ENCODE data around the gene IMMP2L. TPM values are rescaled to one million over a fixed set of nuclear protein-coding genes. Genes with fewer than 3 reads are reported as not detected.
A peak's percentile ranks its signal among the peaks of the same experiment; 100 is the strongest.

The IMMP2L gene
- total and polyA plus RNA-seq, 2 donors (not counting 3 experiments of a cell fraction or from before 2014, with no cell fraction given) = 9.9 to 11.8 TPM

DNA sequence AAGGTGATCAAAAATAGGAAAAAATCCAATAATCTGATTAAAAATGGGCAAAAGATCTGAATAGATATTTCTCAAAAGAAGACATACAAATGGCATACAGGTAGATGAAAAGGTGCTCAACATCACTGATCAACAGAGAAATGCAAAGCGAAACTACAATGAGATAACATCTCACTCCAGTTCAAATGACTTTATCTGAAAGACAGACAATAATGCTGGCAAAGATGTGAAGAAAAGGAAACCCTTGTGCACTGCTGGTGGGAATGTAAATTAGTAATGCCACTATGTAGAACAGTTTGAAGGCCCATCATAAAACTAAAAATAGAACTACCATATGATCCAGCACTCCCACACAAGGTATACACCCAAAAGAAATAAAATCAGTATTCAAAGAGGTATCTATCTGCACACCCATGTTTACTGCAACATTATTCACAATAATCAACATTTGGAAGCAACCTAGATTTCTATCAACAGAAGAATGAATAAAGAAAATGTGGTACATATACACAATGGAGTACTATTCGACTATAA lies 386.3 kb downstream of the IMMP2L start:
- CTCF ChIA-PET = no interaction called here
- BruUV-seq (replicated peaks) = no TSS peak
- no peaks in the 10 kb centered on the region for H3K79me2 ChIP-seq (ENCODE audit: control insufficient read depth, insufficient read depth, low read length)
- H3K27ac ChIP-seq (ENCODE audit: insufficient read depth, low read depth, low read length) = no peak overlapping the region
- no peak overlapping the region for H3K4me2 ChIP-seq (ENCODE audit: insufficient read depth, low read length)
- no peaks in the 10 kb centered on the region for H3K9me1 ChIP-seq (replicated peaks; ENCODE audit: control insufficient read depth, extremely low read depth, insufficient read depth, low read length)
- H2AFZ ChIP-seq (ENCODE audit: low read depth, low read length) = no peak overlapping the region
- FAIRE-seq (peak; percentile 40), DNase-seq (ENCODE audit: low read depth, low spot score) (no peak)
- TF ChIP-seq POLR2AphosphoS5 (IDR thresholded peaks at IDR 0.05; ENCODE audit: insufficient read depth, low read depth, low read length) (no peak), GATA2 (IDR thresholded peaks at IDR 0.05; ENCODE audit: insufficient read depth, insufficient read length, low read depth, low read length) (no peak), JUN (IDR thresholded peaks at IDR 0.05; ENCODE audit: borderline replicate concordance, insufficient read depth, insufficient read length, low read depth) (no peak), POLR2A (IDR thresholded peaks at IDR 0.05; ENCODE audit: low read depth, low read length) (no peak), MYC (IDR thresholded peaks at IDR 0.05; ENCODE audit: low read depth, low read length) (no peak), EZH2 (IDR thresholded peaks at IDR 0.05; ENCODE audit: borderline replicate concordance, low read depth, low read length, severe bottlenecking) (no peak), FOS (IDR thresholded peaks at IDR 0.05; ENCODE audit: borderline replicate concordance, insufficient read depth, low read length) (no peak)
- TF ChIP-seq, protein P1, sequence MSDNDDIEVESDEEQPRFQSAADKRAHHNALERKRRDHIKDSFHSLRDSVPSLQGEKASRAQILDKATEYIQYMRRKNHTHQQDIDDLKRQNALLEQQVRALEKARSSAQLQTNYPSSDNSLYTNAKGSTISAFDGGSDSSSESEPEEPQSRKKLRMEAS (IDR thresholded peaks at IDR 0.05; ENCODE audit: insufficient read depth, insufficient read length) = no peak
- TF ChIP-seq, protein P2, sequence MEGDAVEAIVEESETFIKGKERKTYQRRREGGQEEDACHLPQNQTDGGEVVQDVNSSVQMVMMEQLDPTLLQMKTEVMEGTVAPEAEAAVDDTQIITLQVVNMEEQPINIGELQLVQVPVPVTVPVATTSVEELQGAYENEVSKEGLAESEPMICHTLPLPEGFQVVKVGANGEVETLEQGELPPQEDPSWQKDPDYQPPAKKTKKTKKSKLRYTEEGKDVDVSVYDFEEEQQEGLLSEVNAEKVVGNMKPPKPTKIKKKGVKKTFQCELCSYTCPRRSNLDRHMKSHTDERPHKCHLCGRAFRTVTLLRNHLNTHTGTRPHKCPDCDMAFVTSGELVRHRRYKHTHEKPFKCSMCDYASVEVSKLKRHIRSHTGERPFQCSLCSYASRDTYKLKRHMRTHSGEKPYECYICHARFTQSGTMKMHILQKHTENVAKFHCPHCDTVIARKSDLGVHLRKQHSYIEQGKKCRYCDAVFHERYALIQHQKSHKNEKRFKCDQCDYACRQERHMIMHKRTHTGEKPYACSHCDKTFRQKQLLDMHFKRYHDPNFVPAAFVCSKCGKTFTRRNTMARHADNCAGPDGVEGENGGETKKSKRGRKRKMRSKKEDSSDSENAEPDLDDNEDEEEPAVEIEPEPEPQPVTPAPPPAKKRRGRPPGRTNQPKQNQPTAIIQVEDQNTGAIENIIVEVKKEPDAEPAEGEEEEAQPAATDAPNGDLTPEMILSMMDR (IDR thresholded peaks at IDR 0.05; ENCODE audit: extremely low read depth in 1 of 2, insufficient read depth in 1 of 2, low read depth in 1 of 2, low read length in 2 of 2) = no peak
- POLR2A ChIA-PET = no interaction called here
- H3K27me3 ChIP-seq (ENCODE audit: control insufficient read depth in 2 of 2, insufficient read depth in 2 of 2, low read length in 2 of 2) = no peaks in the 10 kb centered on the region
- dilution Hi-C loops (cut with MboI; ENCODE audit: extremely low pct_ligation_motif_present, low sequenced_read_pairs) = no loop called here
- no peaks in the 10 kb centered on the region for H4K20me1 ChIP-seq (replicated peaks; ENCODE audit: control insufficient read depth, extremely low read depth, insufficient read depth, low read length)
- no peaks in the 10 kb centered on the region for H3K4me1 ChIP-seq (ENCODE audit: control insufficient read depth, extremely low read depth, insufficient read depth, low read length)
- no peaks in the 10 kb centered on the region for H3K36me3 ChIP-seq (ENCODE audit: control insufficient read depth in 2 of 2, extremely low read depth in 1 of 2, insufficient read depth in 2 of 2, low read length in 2 of 2)
- H3K4me3 ChIP-seq (replicated peaks in 1 of 3; ENCODE audit: insufficient read depth in 1 of 3, low read depth in 1 of 3, low read length in 3 of 3) = no peak overlapping the region
- no peaks in the 10 kb centered on the region for H3K9me3 ChIP-seq (replicated peaks; ENCODE audit: control insufficient read depth, insufficient read depth, low read length)
- no peak overlapping the region for H3K9ac ChIP-seq (replicated peaks; ENCODE audit: extremely low read depth, insufficient read depth, low read length)
- intact Hi-C loops (cut with micrococcal nuclease) = loop anchor here (5.0 kb wide), 1 partner anchor 624 kb away; no protein-coding TSS in a partner anchor
